Hematopoietic multipotent progenitor cell treated with erythropoietin and hydrocortisone succinate and interleukin-3 and kit ligand, for 8 days (in vitro differentiated cells): ENCODE measurements around the gene ACTN4.
A peak's percentile ranks its signal among the peaks of the same experiment; 100 is the strongest.

Experiments
- DNase-seq: peaks from one replicate; pipeline ENCODE4 v3.0.0-alpha.2; 2015

The ACTN4 gene

DNA sequence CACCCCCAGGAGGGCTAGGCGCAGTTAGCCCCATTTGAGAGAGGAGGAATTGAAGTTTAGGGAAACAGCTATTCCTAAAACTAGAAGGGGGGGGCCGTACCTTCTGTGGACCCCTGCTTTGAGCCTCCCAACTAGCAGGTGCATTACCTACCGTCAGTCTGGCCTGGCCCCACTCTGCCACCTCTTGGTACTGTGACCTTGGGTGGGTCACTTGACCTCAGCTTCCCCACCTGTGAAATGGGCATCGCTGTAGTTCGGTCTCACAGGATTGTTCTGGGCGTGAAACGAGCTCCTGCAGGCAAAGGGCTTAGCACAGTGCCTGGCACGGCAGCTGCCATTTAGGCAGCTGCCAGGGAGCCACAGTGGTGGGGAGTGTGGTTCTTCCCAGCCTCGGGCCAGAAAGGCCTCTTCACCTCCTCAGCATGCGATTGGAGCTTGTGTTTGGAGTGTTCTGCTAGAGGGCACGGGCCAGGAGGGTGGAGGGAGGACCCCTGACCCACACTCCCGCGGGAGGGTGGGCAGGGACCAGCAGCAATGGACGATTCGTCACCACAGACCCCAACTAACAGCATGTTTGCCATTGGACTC, 64.8 kb downstream of the ACTN4 start:
- no peak for DNase-seq

DNA sequence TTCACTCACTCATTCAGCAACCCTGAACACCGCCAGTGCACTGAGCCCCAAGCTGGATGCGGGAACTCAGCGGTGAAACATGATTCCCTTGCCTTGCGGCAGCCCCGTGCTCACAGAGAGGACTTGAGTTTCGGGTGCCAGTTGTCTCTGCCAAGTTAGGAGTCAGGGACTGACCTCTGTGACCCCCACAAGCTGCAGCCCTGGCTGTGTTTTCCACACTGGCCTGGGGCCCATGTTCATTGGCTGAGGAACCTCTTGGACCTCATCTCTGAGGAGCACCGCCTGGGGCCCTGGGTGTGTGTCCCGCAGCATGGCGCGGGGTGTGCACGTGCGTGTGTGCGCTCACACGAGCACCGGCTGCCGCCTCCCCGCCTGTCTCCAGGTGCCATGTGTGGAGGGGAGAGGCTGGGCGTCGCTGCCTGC, 65.8 kb downstream of the ACTN4 start:
- DNase-seq: no peak

DNA sequence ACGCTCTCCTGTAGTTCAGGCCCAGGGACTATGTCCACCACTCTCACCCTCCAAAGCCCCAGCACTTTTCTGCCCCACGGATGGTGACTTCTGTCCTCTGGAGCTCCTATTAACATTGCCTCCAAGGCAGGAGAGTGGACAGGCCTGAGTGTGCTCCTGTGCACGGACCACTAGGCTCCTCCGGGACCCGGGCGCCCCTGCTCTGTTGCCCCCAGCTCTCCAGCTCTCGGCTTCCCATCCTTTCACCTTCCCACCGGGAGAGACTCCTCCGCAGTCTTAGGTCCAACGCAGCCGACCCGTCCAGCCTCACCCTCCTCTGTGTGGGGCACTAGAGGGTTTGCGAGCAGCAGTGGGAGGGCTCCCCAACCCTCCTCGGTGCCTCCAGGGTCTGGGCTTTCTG, 66.4 kb downstream of the ACTN4 start:
- no peak for DNase-seq

DNA sequence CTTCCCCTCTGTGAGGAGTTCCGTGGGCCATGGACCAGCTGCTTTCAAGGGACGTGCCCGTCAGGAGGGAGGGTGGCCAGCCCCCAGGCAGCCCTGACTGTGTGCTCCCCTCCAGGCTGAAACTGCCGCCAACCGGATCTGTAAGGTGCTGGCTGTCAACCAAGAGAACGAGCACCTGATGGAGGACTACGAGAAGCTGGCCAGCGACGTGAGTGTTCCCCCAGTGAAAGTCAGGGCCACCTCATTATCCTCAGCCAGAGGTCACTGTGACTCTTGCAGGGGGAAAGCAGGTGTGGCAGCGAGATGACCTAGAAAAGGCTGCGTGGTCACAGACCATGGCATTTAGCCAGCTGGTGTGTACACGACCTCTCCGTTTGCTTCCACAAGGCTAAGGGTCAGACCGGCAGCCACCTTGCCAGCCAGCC, 66.9 kb downstream of the ACTN4 start:
- DNase-seq: no peak

DNA sequence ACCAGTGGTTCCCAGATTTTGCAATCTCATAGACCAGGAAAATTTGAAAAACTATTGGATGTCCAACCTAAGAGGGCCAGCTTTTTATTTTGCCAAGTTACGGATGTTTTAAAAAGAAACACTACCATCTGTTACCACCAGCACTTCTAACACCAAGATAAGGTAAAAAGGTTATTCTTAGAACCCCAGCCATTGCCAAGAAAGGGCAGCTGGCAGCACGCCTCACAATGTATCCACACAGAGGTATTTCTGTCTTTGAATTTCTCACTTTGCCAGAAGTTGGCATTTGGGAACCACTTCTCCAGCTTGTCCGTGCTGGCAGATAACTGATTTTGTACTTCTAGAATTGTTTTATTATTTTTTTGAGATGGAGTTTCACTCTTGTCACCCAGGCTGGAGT, 68.1 kb downstream of the ACTN4 start:
- peak; percentile 41 for DNase-seq

DNA sequence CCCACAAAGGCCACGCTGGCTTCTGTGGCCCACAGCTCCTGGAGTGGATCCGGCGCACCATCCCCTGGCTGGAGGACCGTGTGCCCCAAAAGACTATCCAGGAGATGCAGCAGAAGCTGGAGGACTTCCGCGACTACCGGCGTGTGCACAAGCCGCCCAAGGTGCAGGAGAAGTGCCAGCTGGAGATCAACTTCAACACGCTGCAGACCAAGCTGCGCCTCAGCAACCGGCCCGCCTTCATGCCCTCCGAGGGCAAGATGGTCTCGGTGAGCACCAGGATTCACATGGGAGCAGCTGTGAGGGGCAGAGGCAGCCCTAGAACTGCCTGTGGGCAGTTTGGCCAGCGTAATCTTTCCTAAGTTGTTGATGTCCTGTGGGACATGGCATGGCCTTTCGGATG, 69.6 kb downstream of the ACTN4 start:
- no peak for DNase-seq

DNA sequence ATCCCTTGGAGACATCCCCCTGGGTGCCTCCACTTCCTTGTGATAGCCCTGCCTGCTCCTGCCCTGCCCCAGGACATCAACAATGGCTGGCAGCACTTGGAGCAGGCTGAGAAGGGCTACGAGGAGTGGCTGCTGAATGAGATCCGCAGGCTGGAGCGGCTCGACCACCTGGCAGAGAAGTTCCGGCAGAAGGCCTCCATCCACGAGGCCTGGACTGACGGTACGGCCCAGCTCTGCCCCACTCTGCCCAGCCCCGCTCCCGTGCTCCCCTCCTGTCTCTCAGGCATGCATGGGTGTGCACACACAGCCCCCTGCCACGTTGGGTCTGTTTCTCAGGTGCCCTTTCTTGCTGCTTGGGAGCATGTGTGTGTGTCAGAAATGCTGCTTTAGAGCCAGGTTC, 70.4 kb downstream of the ACTN4 start:
- no peak for DNase-seq

DNA sequence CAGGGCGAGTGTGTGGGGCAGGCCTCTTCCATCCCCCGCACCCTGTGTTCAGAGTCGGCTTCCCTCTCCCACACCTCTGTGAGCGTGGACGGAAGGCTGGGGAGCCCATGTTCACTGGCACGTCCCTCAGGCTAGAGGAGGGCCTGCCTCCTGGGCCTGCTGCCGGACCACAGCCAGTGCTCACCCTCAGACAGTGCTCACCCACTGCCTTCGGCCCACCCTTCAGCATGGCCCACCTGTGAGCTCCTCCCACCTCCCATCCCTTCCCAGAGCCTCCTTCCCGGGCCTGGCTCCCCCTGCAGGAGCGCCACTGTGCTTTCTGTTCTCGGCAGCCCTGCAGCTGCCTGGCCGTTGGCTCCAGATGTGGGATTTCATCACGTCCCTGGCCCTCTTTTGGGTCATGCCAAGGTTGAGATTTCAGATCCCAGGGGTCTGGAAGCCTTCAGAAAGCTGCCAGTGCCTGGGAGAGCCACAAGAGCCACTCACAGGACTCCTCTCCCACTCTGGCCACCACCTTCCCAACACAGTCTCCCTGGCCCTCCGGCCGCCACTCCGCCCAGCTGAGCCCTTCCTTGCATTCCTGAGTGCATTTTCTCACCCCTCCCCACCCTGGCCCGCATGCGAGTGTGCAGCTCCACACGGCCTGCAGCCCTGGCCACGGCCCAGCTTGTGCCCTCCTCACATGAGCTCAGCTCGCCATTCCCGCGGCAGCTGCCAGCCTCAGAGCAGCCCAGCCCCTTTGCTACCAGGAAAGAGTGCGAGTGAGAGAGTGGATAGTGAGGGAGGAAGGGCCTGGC, 71.5 kb downstream of the ACTN4 start:
- DNase-seq: no peak

DNA sequence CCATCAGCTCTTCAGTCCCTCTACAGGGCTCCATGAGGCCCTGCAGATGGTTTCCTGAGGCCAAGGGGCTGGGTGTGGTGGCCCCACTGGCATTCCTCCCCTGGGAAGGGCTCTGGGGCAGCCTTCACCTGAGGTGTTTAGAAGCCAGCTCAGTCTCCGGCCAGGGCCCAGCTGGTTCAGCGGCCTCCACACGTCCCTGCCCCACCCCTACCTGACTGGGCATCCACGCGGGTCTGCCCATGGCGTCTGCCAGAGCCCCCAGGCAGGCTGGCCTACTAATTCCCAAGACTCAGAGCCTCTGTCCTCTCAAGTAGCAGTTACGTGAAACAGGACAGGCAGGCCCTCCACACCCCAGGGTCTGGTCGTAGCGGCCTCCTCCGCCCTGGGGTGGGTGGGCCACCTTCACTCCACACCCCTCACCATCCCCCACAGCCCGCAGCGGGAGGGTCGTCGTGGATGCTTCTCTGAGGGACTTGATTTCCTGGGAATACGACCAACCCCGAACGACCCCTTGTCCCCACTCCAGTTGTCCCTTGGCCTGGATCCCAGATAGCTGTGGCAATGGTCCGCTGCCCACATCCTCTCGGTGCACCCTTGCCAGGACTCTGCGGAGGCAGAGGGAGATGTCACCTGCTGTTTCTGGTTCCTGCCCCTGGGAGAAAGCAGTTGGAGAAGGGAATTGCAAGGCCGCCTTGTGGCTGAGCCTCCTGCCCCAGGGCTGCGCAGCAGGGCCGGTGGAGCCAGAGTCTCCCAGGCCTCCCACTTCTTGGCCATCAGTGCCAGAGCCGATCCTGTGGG, 72.5 kb downstream of the ACTN4 start:
- DNase-seq: no peak

DNA sequence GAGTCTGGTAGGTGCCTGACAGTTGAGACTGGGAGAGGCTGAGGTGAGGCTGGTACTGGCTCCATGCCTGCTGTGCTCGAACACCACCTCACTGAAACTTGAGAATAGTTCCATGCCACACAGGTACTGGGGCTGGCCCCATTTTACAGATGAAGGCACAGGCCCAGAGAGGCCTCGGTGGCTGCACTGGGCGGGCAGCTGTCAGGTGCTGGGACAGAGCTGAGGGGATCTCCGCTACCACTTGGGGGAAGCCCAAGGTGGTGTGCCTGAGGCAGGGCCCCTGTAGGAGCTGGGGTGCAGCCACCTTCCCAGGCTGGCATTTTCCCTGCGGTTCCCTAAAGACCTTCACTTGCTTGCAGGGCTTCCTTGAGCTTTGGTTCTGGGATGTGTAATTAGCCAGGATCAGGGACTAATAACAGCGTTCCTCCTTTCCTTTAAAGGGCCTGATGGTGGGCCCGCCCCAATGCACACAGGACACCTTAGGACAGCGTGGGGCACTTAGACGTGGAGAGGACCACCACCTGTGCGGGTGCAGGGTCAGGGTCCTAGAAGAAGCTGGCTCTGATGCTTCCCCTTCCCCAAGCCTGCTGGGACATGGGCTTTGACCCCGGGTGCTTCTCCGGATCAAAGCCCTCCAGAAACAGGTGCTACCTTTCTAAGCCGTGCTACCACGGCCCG, 73.2 kb downstream of the ACTN4 start:
- DNase-seq: no peak

DNA sequence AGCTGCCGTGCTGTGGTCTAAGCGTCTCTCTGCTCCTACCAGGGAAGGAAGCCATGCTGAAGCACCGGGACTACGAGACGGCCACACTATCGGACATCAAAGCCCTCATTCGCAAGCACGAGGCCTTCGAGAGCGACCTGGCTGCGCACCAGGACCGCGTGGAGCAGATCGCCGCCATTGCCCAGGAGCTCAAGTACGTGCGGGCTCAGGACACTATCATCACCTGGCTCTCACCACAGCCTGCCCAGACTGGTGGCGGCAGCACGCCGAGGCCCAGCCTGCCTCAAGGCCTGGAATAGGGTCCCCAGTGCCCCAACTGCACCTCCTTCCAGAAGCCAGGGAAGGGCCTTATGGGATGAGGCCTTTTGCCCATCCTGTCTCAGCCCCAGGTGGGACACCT, 74.0 kb downstream of the ACTN4 start:
- DNase-seq: no peak

DNA sequence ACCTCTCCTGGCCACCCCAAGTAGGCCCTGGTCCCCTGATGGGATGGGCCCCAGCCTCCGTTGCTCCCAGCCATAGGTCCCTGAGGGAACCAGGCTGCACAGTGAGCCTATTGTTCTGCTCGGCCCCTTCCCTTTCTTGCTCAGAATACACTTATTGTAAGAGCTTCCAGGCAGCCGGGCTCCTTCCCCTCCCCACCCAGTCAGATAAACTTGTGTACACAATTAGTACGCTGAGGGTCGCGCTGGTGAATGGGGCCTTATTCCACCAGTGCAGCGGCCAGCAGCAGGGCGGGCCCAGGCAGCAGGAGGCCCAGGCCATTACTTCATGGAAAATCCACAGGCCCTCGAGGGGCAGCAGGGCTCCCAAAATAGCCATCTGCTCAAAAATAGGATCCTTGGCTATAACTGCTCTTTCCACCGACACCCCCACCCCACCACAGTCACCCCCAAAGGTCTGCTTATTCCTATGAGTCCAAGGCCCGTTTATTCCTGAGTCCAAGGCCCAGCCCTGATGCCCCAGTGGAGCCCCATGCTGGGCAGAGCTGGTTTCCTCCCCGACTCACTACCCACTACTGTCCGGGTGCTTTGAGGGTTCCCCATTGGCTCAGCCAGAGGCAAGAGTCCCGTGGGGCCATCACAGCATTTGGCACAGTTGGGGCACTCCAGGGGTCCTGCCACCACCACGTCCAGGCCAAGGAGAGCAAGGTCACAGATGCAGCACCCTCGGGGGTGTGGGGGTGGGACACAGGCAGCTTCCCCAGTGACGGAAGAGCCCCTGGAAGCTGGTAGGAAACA, 74.7 kb downstream of the ACTN4 start:
- DNase-seq: no peak

DNA sequence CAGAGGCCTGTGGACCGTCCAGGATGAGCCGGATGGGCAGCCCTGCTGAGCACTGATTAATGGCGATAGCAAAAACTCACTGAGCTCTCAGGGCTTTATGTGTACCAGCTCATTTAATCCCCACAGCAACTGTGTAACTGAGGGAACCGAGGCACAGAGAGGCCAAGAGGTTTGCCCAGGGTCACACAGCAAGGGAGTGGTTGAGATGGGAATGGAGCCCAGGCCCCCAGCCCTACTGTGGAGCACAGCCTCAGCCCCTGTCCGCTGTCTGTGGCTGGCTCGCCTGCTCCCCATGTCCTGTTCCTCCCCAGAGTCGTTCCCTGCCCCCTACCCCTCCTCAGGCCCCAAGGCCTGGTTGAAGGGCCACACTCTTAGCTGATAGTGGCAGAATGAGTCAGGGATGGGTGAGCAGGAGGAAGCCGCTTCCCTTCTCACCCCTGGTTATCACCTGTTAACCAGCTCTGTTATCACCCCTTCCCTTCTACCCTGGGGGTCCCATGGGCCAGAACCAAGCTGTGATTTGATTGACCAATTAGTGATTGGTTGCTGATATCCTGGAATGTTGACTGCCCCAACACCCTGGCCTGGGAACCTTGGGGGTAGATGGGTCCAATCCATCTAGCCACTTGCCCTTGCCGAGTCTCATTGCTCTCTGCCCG, 75.6 kb downstream of the ACTN4 start:
- no peak for DNase-seq

DNA sequence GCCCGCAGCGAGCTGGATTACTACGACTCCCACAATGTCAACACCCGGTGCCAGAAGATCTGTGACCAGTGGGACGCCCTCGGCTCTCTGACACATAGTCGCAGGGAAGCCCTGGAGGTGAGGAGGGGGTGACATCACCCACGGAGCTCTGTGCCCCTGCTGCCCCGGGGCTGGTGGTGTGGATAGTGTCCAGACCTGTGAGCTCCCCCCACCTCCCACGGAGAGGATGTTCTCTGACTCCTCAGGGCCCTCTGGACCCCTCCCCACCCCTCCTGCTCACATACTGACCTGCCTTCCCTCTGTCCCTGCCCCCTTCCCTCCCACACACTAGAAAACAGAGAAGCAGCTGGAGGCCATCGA, 76.1 kb downstream of the ACTN4 start:
- no peak for DNase-seq

DNA sequence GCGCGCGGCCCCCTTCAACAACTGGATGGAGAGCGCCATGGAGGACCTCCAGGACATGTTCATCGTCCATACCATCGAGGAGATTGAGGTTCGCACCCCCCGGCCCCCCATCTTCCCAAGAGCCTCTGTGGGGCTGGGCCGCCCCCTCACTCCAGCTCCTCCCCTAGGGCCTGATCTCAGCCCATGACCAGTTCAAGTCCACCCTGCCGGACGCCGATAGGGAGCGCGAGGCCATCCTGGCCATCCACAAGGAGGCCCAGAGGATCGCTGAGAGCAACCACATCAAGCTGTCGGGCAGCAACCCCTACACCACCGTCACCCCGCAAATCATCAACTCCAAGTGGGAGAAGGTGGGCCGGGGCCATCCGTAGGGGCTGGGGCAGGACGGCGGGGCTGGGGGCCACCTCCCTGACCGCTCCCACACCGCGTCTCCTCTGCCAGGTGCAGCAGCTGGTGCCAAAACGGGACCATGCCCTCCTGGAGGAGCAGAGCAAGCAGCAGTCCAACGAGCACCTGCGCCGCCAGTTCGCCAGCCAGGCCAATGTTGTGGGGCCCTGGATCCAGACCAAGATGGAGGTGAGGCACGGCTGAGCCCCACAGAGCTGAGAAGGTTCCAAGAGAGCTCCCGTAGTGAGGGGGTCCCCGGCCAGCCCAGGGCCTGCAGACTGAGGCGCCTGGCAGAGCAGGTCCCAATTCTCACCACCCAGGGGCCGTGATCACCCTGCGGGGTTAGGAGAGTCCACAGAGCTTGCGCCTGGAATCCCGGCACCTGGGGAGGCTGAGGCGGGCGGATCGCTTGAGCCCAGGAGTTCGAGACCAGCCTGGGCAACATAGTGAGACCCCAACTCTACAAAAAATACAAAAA, 76.8 kb downstream of the ACTN4 start:
- no peak for DNase-seq

DNA sequence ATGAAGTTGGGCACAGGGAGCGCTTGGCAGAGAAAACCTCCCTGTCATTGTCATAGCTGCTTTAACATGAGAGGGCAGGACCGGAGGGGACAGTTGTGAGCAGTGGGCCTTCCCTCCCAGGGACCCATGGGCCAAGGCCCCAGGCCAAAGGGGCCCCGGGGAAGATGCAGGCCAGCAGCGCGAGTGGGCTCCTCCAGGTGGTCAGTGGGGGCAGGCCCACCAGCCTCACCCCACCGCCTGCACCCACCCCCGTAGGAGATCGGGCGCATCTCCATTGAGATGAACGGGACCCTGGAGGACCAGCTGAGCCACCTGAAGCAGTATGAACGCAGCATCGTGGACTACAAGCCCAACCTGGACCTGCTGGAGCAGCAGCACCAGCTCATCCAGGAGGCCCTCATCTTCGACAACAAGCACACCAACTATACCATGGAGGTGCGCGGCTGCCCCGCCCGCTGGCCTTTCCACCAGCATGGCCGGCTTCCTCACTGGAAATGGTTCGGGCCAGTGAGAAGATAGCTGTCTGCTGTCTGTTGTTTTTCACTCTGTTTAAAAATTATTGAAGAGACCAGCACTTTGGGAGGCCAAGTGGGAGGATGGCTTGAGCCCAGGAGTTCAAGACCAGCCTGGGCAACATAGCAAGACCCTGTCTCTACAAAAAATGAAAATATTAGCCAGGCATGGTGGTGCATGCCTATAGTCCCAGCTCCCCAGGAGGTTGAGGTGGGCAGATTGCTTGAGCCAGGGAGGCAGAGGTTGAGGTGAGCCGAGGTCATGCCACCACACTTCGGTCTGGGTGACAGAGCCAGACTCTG, 78.2 kb downstream of the ACTN4 start:
- no peak for DNase-seq

DNA sequence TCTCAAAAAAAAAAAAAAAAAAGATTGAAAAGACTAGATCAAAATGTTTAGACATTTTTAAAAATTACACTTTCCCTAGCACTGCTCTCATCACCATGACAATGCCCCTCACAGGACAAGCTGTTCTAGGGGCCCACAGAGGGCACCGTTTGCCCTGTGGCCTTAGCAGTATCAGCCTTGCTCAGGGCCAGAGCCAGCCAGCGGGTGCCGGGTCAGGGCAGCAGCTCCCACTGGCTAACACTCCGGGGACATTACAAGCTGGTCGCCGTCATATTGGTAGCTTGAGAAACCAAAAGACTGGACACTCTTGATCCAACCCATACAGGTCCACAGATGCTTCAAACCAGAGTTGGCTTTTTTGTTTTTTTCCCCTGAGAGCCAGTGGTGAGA, 78.8 kb downstream of the ACTN4 start:
- DNase-seq: no peak

DNA sequence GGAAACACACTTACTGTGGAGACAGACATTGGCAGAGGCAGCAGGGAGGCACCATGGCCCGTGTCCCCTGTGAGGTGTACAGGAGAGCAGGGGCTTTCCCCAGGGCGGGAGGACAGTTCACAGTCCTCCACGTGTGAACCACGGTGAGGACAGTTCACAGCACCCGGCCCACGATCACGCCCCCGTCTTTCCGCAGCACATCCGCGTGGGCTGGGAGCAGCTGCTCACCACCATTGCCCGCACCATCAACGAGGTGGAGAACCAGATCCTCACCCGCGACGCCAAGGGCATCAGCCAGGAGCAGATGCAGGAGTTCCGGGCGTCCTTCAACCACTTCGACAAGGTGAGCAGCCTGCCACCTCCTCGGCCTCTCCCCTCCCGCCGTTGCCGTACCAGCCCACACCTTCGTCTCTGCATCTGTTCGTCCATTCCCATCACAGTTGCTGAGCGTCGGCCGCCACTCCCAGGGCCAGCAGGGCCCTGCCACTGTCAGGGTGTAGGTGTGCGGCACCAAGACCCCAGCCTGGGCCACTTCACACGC, 79.4 kb downstream of the ACTN4 start:
- no peak for DNase-seq

DNA sequence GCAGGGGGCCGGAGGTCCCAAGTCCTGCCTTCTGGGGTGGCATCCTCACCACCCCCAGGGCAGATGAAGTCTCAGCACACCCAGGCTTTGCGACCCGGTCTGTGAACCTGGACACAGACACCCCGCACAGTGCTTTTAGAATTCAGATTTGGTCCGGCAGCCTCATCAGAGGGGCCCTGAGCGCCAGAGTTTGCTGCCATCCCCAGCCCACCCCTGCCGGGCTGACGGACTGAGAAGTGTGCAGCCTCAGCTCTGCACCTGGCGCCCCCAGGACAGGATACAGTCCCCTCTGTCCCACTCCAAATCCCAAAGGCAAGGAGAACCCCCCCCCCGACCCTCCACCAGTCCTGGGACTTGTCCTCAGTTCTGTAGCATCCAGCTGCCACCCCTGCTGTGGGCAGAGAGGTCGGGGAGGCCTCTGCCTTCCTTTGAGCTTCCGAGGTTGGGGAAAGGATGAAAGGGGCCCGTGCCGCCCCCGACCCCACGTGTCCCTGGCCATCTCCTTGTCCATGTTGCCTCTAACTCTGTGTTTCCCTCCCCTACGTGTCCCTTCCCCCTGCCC, 79.9 kb downstream of the ACTN4 start:
- DNase-seq: no peak
